ENCODE measurements around the gene ARFGAP3. TPM values are rescaled to one million over a fixed set of nuclear protein-coding genes. Genes with fewer than 3 reads are reported as not detected.

ARFGAP3 gene
- total RNA-seq, 4 donors from 2014 or later = 28.2 to 43.8 (median 36.0) TPM

- peaks cover 0 to 9% of the 10 kb centered on the region in 2 donors for H3K4me1 ChIP-seq
- no peak overlapping the region for H3K27ac ChIP-seq
- H3K36me3 ChIP-seq = peaks cover 0 to 30% of the 10 kb centered on the region in 2 donors
- no peak overlapping the region for H3K4me3 ChIP-seq
- H3K27me3 ChIP-seq = no peaks in the 10 kb centered on the region
- DNase-seq (no peak), ATAC-seq (peak in 1 of 2 donors; percentile 37)
- TF ChIP-seq POLR2A (IDR thresholded peaks at IDR 0.05) (no peak), CTCF (IDR thresholded peaks at IDR 0.05 in 4 of 5, conservative IDR thresholded peaks at IDR 0.05 in 1 of 5) (no peak)
- no peaks in the 10 kb centered on the region for H3K9me3 ChIP-seq
- in situ Hi-C loops (cut with MboI; ENCODE audit: low sequenced_read_pairs in 4 of 4) = no loop called here
- intact Hi-C loops (cut with DNase I; ENCODE audit: low total_unique reads) = no loop called here
These were observed 8.0 kb downstream of the ARFGAP3 start for GRCh38 chr22:42848941-42849550.

- DNase-seq = no peak
- intact Hi-C loops (cut with DNase I; ENCODE audit: low total_unique reads) = no loop called here
- no peaks in the 10 kb centered on the region for H3K27me3 ChIP-seq
- no peak for ATAC-seq
- peaks cover 0 to 9% of the 10 kb centered on the region in 2 donors for H3K4me1 ChIP-seq
- H3K36me3 ChIP-seq = peaks cover 0 to 43% of the 10 kb centered on the region in 2 donors
- in situ Hi-C loops (cut with MboI; ENCODE audit: low sequenced_read_pairs in 4 of 4) = no loop called here
- no peak overlapping the region for H3K27ac ChIP-seq
- no peak overlapping the region for H3K4me3 ChIP-seq
- H3K9me3 ChIP-seq = no peaks in the 10 kb centered on the region
- TF ChIP-seq CTCF (IDR thresholded peaks at IDR 0.05 in 4 of 5, conservative IDR thresholded peaks at IDR 0.05 in 1 of 5) (no peak), POLR2A (IDR thresholded peaks at IDR 0.05) (no peak)
These were observed 10.0 kb downstream of the ARFGAP3 start for GRCh38 chr22:42847110-42847509.

GRCh38 chr22:42844756-42845155, 12.3 kb downstream of the ARFGAP3 start:
- no peak overlapping the region for H3K27ac ChIP-seq
- ATAC-seq = no peak
- H3K9me3 ChIP-seq = no peaks in the 10 kb centered on the region
- TF ChIP-seq POLR2A (IDR thresholded peaks at IDR 0.05) (no peak), CTCF (IDR thresholded peaks at IDR 0.05 in 4 of 5, conservative IDR thresholded peaks at IDR 0.05 in 1 of 5) (no peak)
- H3K4me3 ChIP-seq = no peak overlapping the region
- intact Hi-C loops (cut with DNase I; ENCODE audit: low total_unique reads) (no loop called here), in situ Hi-C loops (cut with MboI; ENCODE audit: low sequenced_read_pairs in 4 of 4) (no loop called here)
- peaks cover 0 to 57% of the 10 kb centered on the region in 2 donors for H3K36me3 ChIP-seq
- no peaks in the 10 kb centered on the region for H3K27me3 ChIP-seq
- DNase-seq = no peak
- peaks cover 0 to 9% of the 10 kb centered on the region in 2 donors for H3K4me1 ChIP-seq

GRCh38 chr22:42842658-42843370, 14.3 kb downstream of the ARFGAP3 start:
- no peaks in the 10 kb centered on the region for H3K9me3 ChIP-seq
- H3K27ac ChIP-seq = no peak overlapping the region
- TF ChIP-seq POLR2A (IDR thresholded peaks at IDR 0.05) (no peak), CTCF (IDR thresholded peaks at IDR 0.05 in 4 of 5, conservative IDR thresholded peaks at IDR 0.05 in 1 of 5) (no peak)
- no peaks in the 10 kb centered on the region for H3K27me3 ChIP-seq
- ATAC-seq = no peak
- H3K4me3 ChIP-seq = no peak overlapping the region
- peaks cover 0 to 64% of the 10 kb centered on the region in 2 donors for H3K36me3 ChIP-seq
- DNase-seq = no peak
- H3K4me1 ChIP-seq = no peaks in the 10 kb centered on the region
- intact Hi-C loops (cut with DNase I; ENCODE audit: low total_unique reads) (no loop called here), in situ Hi-C loops (cut with MboI; ENCODE audit: low sequenced_read_pairs in 4 of 4) (no loop called here)
